Measurements from ENCODE around the gene NLGN1.

DNA sequence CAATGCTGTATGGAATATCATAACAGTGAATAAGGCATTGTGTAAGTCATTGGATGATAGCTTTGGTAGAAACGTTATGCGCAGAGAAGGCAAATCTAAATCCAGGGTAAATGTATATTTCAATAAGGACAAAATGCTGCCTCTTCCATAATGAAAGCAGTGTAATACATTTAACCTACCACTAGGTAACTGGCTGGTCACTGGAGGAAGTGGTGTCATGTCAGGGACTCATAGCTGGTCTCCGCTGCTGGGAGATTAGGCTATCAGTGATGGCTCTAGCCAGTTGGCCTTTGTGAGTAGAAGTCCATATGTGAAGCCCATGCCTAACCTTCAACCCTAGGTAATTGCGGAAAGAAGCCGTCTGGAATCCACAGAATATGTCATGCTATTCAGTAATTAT is 140.9 kb downstream of the NLGN1 start:
- TF ChIP-seq FOSL1 (IDR thresholded peaks at IDR 0.05; ENCODE audit: low read depth) (no peak), JUND (IDR thresholded peaks at IDR 0.05) (no peak), POLR2AphosphoS5 (IDR thresholded peaks at IDR 0.05; ENCODE audit: low read depth, low read length) (no peak), POLR2A (IDR thresholded peaks at IDR 0.05; ENCODE audit: borderline replicate concordance, extremely low read depth, insufficient read depth, insufficient read length) (no peak), EZH2 (IDR thresholded peaks at IDR 0.05) (no peak), EGR1 (IDR thresholded peaks at IDR 0.05; ENCODE audit: low read depth) (no peak), CEBPB (IDR thresholded peaks at IDR 0.05; ENCODE audit: low read depth) (no peak), YY1 (IDR thresholded peaks at IDR 0.05; ENCODE audit: extremely low read depth, insufficient replicate concordance, low read depth, low read length) (no peak), TCF7L2 (IDR thresholded peaks at IDR 0.05; ENCODE audit: borderline replicate concordance, extremely low read depth, insufficient read depth, insufficient read length) (no peak)
- TF ChIP-seq, protein P1, sequence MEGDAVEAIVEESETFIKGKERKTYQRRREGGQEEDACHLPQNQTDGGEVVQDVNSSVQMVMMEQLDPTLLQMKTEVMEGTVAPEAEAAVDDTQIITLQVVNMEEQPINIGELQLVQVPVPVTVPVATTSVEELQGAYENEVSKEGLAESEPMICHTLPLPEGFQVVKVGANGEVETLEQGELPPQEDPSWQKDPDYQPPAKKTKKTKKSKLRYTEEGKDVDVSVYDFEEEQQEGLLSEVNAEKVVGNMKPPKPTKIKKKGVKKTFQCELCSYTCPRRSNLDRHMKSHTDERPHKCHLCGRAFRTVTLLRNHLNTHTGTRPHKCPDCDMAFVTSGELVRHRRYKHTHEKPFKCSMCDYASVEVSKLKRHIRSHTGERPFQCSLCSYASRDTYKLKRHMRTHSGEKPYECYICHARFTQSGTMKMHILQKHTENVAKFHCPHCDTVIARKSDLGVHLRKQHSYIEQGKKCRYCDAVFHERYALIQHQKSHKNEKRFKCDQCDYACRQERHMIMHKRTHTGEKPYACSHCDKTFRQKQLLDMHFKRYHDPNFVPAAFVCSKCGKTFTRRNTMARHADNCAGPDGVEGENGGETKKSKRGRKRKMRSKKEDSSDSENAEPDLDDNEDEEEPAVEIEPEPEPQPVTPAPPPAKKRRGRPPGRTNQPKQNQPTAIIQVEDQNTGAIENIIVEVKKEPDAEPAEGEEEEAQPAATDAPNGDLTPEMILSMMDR (IDR thresholded peaks at IDR 0.05 in 2 of 3, conservative IDR thresholded peaks at IDR 0.05 in 1 of 3; ENCODE audit: borderline replicate concordance in 1 of 3, insufficient read depth in 1 of 3, low read depth in 2 of 3, low read length in 2 of 3), result peak in 2 of 3 experiments; percentile 34 to 41; a peak in 3 of 6 replicates
- TF ChIP-seq, protein P2, sequence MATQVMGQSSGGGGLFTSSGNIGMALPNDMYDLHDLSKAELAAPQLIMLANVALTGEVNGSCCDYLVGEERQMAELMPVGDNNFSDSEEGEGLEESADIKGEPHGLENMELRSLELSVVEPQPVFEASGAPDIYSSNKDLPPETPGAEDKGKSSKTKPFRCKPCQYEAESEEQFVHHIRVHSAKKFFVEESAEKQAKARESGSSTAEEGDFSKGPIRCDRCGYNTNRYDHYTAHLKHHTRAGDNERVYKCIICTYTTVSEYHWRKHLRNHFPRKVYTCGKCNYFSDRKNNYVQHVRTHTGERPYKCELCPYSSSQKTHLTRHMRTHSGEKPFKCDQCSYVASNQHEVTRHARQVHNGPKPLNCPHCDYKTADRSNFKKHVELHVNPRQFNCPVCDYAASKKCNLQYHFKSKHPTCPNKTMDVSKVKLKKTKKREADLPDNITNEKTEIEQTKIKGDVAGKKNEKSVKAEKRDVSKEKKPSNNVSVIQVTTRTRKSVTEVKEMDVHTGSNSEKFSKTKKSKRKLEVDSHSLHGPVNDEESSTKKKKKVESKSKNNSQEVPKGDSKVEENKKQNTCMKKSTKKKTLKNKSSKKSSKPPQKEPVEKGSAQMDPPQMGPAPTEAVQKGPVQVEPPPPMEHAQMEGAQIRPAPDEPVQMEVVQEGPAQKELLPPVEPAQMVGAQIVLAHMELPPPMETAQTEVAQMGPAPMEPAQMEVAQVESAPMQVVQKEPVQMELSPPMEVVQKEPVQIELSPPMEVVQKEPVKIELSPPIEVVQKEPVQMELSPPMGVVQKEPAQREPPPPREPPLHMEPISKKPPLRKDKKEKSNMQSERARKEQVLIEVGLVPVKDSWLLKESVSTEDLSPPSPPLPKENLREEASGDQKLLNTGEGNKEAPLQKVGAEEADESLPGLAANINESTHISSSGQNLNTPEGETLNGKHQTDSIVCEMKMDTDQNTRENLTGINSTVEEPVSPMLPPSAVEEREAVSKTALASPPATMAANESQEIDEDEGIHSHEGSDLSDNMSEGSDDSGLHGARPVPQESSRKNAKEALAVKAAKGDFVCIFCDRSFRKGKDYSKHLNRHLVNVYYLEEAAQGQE (IDR thresholded peaks at IDR 0.05; ENCODE audit: low read depth), result no peak
